HepG2 (cell line): ENCODE data around the gene MAMSTR. TPM values are rescaled to one million over a fixed set of nuclear protein-coding genes. Genes with fewer than 3 reads are reported as not detected.

Experiments used
- ATAC-seq: fragments of 200-7000 bp; cut with Tn5 transposase; 3 replicates; pipeline ENCODE4 v1.9.1; 2020; ENCODE audit warnings: mild to moderate bottlenecking, moderate library complexity
- BruUV-seq: library from RNA; stranded (reverse); fragments of 400-500 nt; replicated peaks from 2 replicates; lab custom pipeline; 2021; lab: Mats Ljungman, UMichigan
- CTCF ChIA-PET: fragments of 300-600 bp; formaldehyde crosslinking; extraction: SDS; loops from one replicate; lab custom pipeline; 2021; ENCODE audit warnings: low total read pairs, inconsistent platforms, low intra/inter-chr PET ratio; lab: Yijun Ruan, JAX
- POLR2A ChIA-PET: fragments of 350-600 bp; sonication (Branson Sonifier 250); formaldehyde crosslinking; loops from one replicate; lab custom pipeline; 2020; ENCODE audit warnings: antibody characterized with exemption, inconsistent platforms; lab: Yijun Ruan, JAX
- DNase-seq: peaks from one replicate; pipeline ENCODE4 v3.0.0-alpha.2; 2015; ENCODE audit warnings: low spot score
- FAIRE-seq: peaks from 3 replicates; lab custom pipeline; 2011; peaks lifted over from hg19 to GRCh38; lab: Jason Lieb, UNC
- H2AFZ ChIP-seq: one replicate; pipeline ENCODE4 v1.6.1; 2011; ENCODE audit warnings: low read length, inconsistent platforms
- H3K27ac ChIP-seq: fragments of 300-600 bp; 3 replicates; pipeline ENCODE4 v1.8.0; 2011; ENCODE audit warnings: mixed run types, mild to moderate bottlenecking, mixed read lengths, low read length, inconsistent platforms; ENCODE audit not compliant: insufficient read depth; ENCODE audit errors: extremely low read length
- H3K27me3 ChIP-seq, 2 experiments: fragments of 200-600 bp in 1 of 2; 2 replicates in 1 of 2; 3 replicates in 1 of 2; pipeline versions ENCODE4 v1.6.0 to v1.8.0; 2011; ENCODE audit warnings: low read length in 2 of 2, mild to moderate bottlenecking in 2 of 2, moderate library complexity in 2 of 2, inconsistent platforms in 1 of 2; ENCODE audit not compliant: insufficient read depth in 2 of 2, control insufficient read depth in 1 of 2
- H3K36me3 ChIP-seq, 2 experiments: fragments of 200-600 bp in 1 of 2; replicated peaks in 1 of 2; 2 replicates in 1 of 2; 3 replicates in 1 of 2; pipeline versions ENCODE4 v1.5.1 to v1.8.0; 2011; ENCODE audit warnings: low read length in 2 of 2, inconsistent platforms in 1 of 2; ENCODE audit not compliant: insufficient read depth in 2 of 2, control insufficient read depth in 1 of 2
- H3K4me1 ChIP-seq: 2 replicates; pipeline ENCODE4 v1.5.1; 2012; ENCODE audit warnings: low read length, inconsistent platforms; ENCODE audit not compliant: insufficient read depth
- H3K4me2 ChIP-seq: 2 replicates; pipeline ENCODE4 v1.6.0; 2011; ENCODE audit warnings: low read depth, low read length, inconsistent platforms
- H3K4me3 ChIP-seq, 3 experiments: fragments of 200-600 bp in 1 of 3; sonication (generic), shearing (Covaris generic) in 1 of 3; replicated peaks in 1 of 3; 2 replicates each; pipeline ENCODE4 v1.5.1; 2011 to 2016; ENCODE audit warnings: low read length in 3 of 3, inconsistent platforms in 2 of 3, low read depth in 2 of 3, mild to moderate bottlenecking in 2 of 3, control low read depth in 1 of 3, mixed read lengths in 1 of 3; ENCODE audit not compliant: insufficient read depth in 1 of 3
- H3K79me2 ChIP-seq: one replicate; pipeline ENCODE4 v1.6.1; 2011; ENCODE audit warnings: low read length, inconsistent platforms; ENCODE audit not compliant: insufficient read depth
- H3K9ac ChIP-seq: 2 replicates; pipeline ENCODE4 v1.6.0; 2011; ENCODE audit warnings: mild to moderate bottlenecking, low read depth, low read length, inconsistent platforms; ENCODE audit not compliant: insufficient read depth
- H3K9me3 ChIP-seq: 2 replicates; pipeline ENCODE4 v1.5.1; 2012; ENCODE audit warnings: mild to moderate bottlenecking, low read length
- H4K20me1 ChIP-seq: 2 replicates; pipeline ENCODE4 v1.6.0; 2011; ENCODE audit warnings: inconsistent platforms, mild to moderate bottlenecking, low read length, moderate library complexity; ENCODE audit not compliant: insufficient read depth
- FOXC1 ChIP-seq: sonication (generic); formaldehyde crosslinking; IDR thresholded peaks from 2 replicates; pipeline ENCODE4 v1.8.0; 2022; ENCODE audit warnings: mild to moderate bottlenecking, missing genetic modification reagents, borderline replicate concordance
- MZF1 ChIP-seq: sonication (generic); formaldehyde crosslinking; IDR thresholded peaks from 2 replicates; pipeline ENCODE4 v1.8.1; 2023; ENCODE audit warnings: mild to moderate bottlenecking, missing genetic modification reagents, borderline replicate concordance
- SIN3B ChIP-seq: fragments of 150-350 bp; IDR thresholded peaks from 2 replicates; pipeline ENCODE4 v1.6.1; 2014; ENCODE audit warnings: low read length
- SMAD1 ChIP-seq: sonication (generic); formaldehyde crosslinking; IDR thresholded peaks from 2 replicates; pipeline ENCODE4 v1.4.0; 2020; ENCODE audit warnings: missing genetic modification reagents, low read depth, mild to moderate bottlenecking, borderline replicate concordance
- ZMAT3 ChIP-seq: sonication (generic); formaldehyde crosslinking; conservative IDR thresholded peaks from 2 replicates; pipeline ENCODE4 v1.7.0; 2021; ENCODE audit warnings: missing genetic modification reagents
- WGBS: methylation state at CpG from one replicate; pipeline ENCODE4 v1.1.6; 2017; ENCODE audit warnings: low lambda C conversion rate; 5-methylcytosine and 5-hydroxymethylcytosine counted together
- in situ Hi-C: cut with HindIII; loops from 2 replicates; pipeline ENCODE4 v1.10.0; 2017; ENCODE audit warnings: low pct_unique_long_range_greater_than_20kb; ENCODE audit not compliant: extremely low pct_ligation_motif_present
- intact Hi-C: fragments of 100-400 bp; cut with micrococcal nuclease; formaldehyde crosslinking; loops from one replicate; pipeline ENCODE4 v1.10.0; 2022; ENCODE audit not compliant: unreplicated experiment
- polyA plus RNA-seq, 8 experiments: library from polyadenylated mRNA; depleted of rRNA in 3 of 8; stranded (reverse) in 7 of 8; unstranded in 1 of 8; fragments of >200 nt; fragmentation: Illumina TruSeq in 4 of 8; extraction: Trizol in 4 of 8; gene quantifications; 2 replicates each; pipeline versions ENCODE4 v1.2.1 to v1.2.3, GENCODE V29; 2011 to 2016; ENCODE audit warnings: low read depth in 4 of 8, missing spikeins in 1 of 8, mixed read lengths in 1 of 8; ENCODE audit not compliant: insufficient read depth in 1 of 8
- total RNA-seq, 5 experiments: library from RNA; depleted of rRNA; stranded (reverse); fragments of >200 nt; fragmentation: Illumina TruSeq; extraction: Trizol; gene quantifications; 2 replicates each; pipeline ENCODE4 v1.2.3, GENCODE V29; 2016; ENCODE audit warnings: low read depth in 1 of 5
- TF ChIP-seq, protein P1 (sequence below): sonication (generic); formaldehyde crosslinking; IDR thresholded peaks from 2 replicates; pipeline ENCODE4 v1.4.0; 2020; ENCODE audit warnings: missing genetic modification reagents
- TF ChIP-seq, protein P2 (sequence below): sonication (generic); formaldehyde crosslinking; IDR thresholded peaks from 2 replicates; pipeline ENCODE4 v1.8.0; 2023; ENCODE audit warnings: mild to moderate bottlenecking, missing genetic modification reagents
- TF ChIP-seq, protein P3 (sequence below): IDR thresholded peaks from 2 replicates; pipeline ENCODE4 v1.6.1; 2016; ENCODE audit warnings: missing compliant biosample characterization, missing genetic modification reagents, borderline replicate concordance
- TF ChIP-seq, protein P4 (sequence below): sonication (generic); formaldehyde crosslinking; IDR thresholded peaks from 2 replicates; pipeline ENCODE4 v1.5.1; 2020; ENCODE audit warnings: missing genetic modification reagents, mild to moderate bottlenecking, borderline replicate concordance

MAMSTR gene
- total and polyA plus RNA-seq, 2 of the 13 experiments (the other 11 are each of a cell fraction or from before 2014, with no cell fraction given) = 2.2 to 2.4 TPM

DNA sequence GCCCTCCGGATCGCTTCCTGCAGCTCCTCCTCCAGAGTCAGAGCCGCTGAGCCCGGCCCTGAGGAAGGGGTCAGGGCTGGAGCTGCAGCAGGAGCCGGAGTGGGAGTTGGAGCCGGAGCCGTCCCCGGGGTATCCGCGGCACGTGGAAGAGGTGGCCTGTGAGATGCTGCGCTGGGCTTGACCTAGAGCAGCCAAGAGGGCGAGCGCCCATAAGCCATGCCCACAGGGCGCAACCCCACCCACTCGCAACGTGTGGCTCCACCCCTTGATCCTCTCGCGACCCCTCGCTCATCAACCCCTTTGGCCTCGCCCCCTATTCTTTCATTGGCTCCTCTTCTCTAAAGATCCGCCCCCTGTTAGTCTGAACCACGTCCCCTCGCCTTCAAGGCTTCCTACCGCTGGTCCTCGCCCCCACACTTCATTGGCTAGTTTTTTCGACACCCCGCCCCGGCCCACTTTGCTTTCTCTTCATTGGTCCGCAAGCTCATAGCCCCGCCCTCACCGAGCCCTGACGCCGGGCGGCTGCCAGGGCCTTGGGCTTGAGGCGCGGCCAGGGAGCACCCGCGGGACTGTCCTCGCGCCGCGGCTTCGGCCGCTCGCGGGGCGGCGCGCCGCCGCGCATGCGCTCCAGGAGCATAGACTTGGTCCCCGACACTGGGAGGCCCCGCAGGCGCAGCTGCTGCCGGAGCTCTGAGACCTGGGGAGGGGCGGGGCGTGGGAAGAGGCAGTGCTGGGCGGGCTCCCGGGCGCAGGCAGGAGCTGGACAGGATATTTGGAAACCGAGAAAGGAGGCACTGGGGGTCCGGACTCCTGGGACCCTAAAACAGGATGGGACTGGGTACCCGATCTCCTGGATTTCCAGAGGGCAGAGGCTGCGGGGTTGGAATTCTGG is 5.4 kb downstream of the MAMSTR start (continued):
- TF ChIP-seq, protein P1, sequence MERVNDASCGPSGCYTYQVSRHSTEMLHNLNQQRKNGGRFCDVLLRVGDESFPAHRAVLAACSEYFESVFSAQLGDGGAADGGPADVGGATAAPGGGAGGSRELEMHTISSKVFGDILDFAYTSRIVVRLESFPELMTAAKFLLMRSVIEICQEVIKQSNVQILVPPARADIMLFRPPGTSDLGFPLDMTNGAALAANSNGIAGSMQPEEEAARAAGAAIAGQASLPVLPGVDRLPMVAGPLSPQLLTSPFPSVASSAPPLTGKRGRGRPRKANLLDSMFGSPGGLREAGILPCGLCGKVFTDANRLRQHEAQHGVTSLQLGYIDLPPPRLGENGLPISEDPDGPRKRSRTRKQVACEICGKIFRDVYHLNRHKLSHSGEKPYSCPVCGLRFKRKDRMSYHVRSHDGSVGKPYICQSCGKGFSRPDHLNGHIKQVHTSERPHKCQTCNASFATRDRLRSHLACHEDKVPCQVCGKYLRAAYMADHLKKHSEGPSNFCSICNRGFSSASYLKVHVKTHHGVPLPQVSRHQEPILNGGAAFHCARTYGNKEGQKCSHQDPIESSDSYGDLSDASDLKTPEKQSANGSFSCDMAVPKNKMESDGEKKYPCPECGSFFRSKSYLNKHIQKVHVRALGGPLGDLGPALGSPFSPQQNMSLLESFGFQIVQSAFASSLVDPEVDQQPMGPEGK (CRISPR knock-in tag) = no peak
- TF ChIP-seq SIN3B = no peak
- TF ChIP-seq ZMAT3 = no peak

DNA sequence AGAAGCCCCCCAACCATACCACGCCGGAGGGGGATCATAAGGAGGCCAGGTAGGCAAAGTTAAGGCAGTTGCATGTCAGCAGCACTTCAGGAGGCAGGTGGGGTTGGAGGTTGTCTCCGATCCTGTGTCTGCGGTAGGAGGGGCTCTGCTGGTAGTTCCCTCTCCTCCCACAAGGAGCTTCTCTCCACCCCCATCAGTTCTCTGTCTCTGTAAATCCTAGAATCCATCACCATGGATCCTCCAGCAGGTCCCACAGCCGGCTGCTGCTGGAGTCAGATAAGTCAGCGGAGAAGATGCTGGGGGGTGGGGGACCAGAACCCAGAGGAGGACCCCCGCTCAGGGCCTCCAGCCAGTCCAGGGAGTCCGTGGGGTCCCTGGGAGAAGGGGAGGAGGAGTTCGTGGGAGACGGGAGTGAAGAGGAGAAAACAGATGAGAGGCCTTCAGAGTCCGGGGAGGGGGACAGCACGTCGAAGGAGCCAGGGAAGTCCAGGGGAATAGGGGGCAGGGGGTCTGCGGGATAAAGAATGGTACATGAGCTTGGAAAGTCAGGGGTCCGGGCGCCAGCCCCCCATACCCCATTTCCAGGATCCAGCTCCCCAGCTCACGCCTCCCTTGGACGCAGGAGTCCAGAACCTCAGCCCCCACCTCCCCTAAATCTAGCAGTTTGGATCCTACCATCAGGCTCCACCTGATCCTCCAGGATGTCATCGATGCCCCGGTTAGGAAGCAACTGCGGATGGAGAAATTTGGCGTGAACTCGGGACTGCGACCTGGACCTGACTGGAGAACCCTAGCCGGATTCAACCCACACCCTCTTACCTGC is 6.3 kb downstream of the MAMSTR start:
- peak overlapping the region; percentile 81 to 94 (median 89) for H3K4me3 ChIP-seq
- TSS peak; percentile 13 for BruUV-seq
- intact Hi-C loops = loop anchor here (5.0 kb wide), 1 partner anchor 36 kb away; no protein-coding TSS in a partner anchor
- ATAC-seq (peak; percentile 15; the same call in 2 of the 3 replicates), FAIRE-seq (peak; percentile 15), DNase-seq (no peak)
- WGBS = 50% methylated on average over 20 of the region's 25 CpGs
- in situ Hi-C loops = no loop called here
- H2AFZ ChIP-seq = no peak overlapping the region
- peak overlapping the region; percentile 46 for H3K27ac ChIP-seq
- peak overlapping the region; percentile 87 for H3K4me2 ChIP-seq
- no peaks in the 10 kb centered on the region for H3K36me3 ChIP-seq
- peaks cover 41% of the 10 kb centered on the region for H3K4me1 ChIP-seq
- peak overlapping the region; percentile 63 for H3K9ac ChIP-seq
- CTCF ChIA-PET = interaction anchor here (3.1 kb wide), 1 partner anchor 26 kb away, joined by 11 read pairs; no protein-coding TSS in a partner anchor
- H4K20me1 ChIP-seq = no peaks in the 10 kb centered on the region
- H3K79me2 ChIP-seq = peaks cover 5% of the 10 kb centered on the region
- POLR2A ChIA-PET = interaction anchor here (0.6 to 6.3 kb wide), 5 partner anchors 25 to 159 kb away, joined by 3 to 40 read pairs (median 3); partner anchors contain the start of genes CA11 and PPP1R15A
- peaks cover 4% of the 10 kb centered on the region; the same call in 1 of the 2 replicates for H3K9me3 ChIP-seq
- H3K27me3 ChIP-seq = no peaks in the 10 kb centered on the region
- TF ChIP-seq SMAD1 (CRISPR knock-in tag) (0 out of 2 replicates have a peak, but pooled peaks have one; percentile 17), MZF1 (no peak), FOXC1 (CRISPR knock-in tag) (0 out of 2 replicates have a peak, but pooled peaks have one; percentile 21)
- TF ChIP-seq, protein P2, sequence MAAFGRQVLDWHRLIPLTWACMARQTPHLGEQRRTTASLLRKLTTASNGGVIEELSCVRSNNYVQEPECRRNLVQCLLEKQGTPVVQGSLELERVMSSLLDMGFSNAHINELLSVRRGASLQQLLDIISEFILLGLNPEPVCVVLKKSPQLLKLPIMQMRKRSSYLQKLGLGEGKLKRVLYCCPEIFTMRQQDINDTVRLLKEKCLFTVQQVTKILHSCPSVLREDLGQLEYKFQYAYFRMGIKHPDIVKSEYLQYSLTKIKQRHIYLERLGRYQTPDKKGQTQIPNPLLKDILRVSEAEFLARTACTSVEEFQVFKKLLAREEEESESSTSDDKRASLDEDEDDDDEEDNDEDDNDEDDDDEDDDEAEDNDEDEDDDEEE (CRISPR knock-in tag) = 0 out of 2 replicates have a peak, but pooled peaks have one; percentile 36
- TF ChIP-seq, protein P3, sequence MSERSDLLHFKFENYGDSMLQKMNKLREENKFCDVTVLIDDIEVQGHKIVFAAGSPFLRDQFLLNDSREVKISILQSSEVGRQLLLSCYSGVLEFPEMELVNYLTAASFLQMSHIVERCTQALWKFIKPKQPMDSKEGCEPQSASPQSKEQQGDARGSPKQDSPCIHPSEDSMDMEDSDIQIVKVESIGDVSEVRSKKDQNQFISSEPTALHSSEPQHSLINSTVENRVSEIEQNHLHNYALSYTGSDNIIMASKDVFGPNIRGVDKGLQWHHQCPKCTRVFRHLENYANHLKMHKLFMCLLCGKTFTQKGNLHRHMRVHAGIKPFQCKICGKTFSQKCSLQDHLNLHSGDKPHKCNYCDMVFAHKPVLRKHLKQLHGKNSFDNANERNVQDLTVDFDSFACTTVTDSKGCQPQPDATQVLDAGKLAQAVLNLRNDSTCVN (CRISPR knock-in tag) = no peak
- TF ChIP-seq, protein P4, sequence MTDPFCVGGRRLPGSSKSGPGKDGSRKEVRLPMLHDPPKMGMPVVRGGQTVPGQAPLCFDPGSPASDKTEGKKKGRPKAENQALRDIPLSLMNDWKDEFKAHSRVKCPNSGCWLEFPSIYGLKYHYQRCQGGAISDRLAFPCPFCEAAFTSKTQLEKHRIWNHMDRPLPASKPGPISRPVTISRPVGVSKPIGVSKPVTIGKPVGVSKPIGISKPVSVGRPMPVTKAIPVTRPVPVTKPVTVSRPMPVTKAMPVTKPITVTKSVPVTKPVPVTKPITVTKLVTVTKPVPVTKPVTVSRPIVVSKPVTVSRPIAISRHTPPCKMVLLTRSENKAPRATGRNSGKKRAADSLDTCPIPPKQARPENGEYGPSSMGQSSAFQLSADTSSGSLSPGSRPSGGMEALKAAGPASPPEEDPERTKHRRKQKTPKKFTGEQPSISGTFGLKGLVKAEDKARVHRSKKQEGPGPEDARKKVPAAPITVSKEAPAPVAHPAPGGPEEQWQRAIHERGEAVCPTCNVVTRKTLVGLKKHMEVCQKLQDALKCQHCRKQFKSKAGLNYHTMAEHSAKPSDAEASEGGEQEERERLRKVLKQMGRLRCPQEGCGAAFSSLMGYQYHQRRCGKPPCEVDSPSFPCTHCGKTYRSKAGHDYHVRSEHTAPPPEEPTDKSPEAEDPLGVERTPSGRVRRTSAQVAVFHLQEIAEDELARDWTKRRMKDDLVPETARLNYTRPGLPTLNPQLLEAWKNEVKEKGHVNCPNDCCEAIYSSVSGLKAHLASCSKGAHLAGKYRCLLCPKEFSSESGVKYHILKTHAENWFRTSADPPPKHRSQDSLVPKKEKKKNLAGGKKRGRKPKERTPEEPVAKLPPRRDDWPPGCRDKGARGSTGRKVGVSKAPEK = 0 out of 2 replicates have a peak, but pooled peaks have one; percentile 25
